GM12873 (cell line): Measurements from ENCODE around the gene SMU1.

Experiments
- CTCF ChIP-seq: IDR thresholded peaks from 2 replicates; pipeline ENCODE4 v1.5.1; 2012; ENCODE audit warnings: low read depth, mild to moderate bottlenecking, moderate library complexity, low read length, control low read depth; ENCODE audit not compliant: insufficient read depth; ENCODE audit errors: missing control alignments

SMU1 gene

GRCh38 chr9:33117306-33117705 is 40.8 kb upstream of the SMU1 start:
- TF ChIP-seq CTCF, result no peak

GRCh38 chr9:33116860-33117259 is 40.4 kb upstream of the SMU1 start:
- no peak for TF ChIP-seq CTCF

- TF ChIP-seq CTCF, result no peak
Observed at GRCh38 chr9:33114746-33115145, 38.3 kb upstream of the SMU1 start.

GRCh38 chr9:33113799-33114547 is 37.5 kb upstream of the SMU1 start:
- no peak for TF ChIP-seq CTCF

GRCh38 chr9:33112094-33112493 is 35.6 kb upstream of the SMU1 start:
- no peak for TF ChIP-seq CTCF

- no peak for TF ChIP-seq CTCF
Observed at GRCh38 chr9:33111631-33112030, 35.2 kb upstream of the SMU1 start.

- no peak for TF ChIP-seq CTCF
Observed at GRCh38 chr9:33110686-33111085, 34.2 kb upstream of the SMU1 start.
